Psoas muscle (tissue), 8 donors: ENCODE results near the gene DET1. TPM values are rescaled to one million over a fixed set of nuclear protein-coding genes. Genes with fewer than 3 reads are reported as not detected.
"Not testable (repeated sequence)": the region's sequence is repeated elsewhere in the genome, so short reads cannot be mapped to it uniquely, and the experiment has no call there.

Source experiments
- ATAC-seq, 4 donors: fragments of 200-7000 bp; cut with Tn5 transposase; one replicate each; pipeline ENCODE4 v1.9.1; 2020; ENCODE audit warnings: moderate library complexity in 3 of 4, mild to moderate bottlenecking in 2 of 4
- DNase-seq, 2 donors: peaks; one replicate each; pipeline ENCODE4 v3.0.0-alpha.2; 2020
- H3K27ac ChIP-seq: fragments of 200-600 bp; one replicate; pipeline ENCODE4 v1.8.0; 2022
- H3K27me3 ChIP-seq, 3 donors: fragments of 200-600 bp in 1 of 3; one replicate each; pipeline versions ENCODE4 v1.6.1 to v1.8.0; 2013 to 2022; ENCODE audit warnings: low read length in 2 of 3, mild to moderate bottlenecking in 2 of 3, moderate library complexity in 1 of 3; ENCODE audit not compliant: insufficient read depth in 3 of 3
- H3K36me3 ChIP-seq, 2 donors: fragments of 200-600 bp in 1 of 2; one replicate each; pipeline versions ENCODE4 v1.6.1 to v1.8.0; 2013 to 2022; ENCODE audit warnings: low read depth in 1 of 2, mild to moderate bottlenecking in 1 of 2, moderate library complexity in 1 of 2; ENCODE audit not compliant: insufficient read depth in 1 of 2
- H3K4me1 ChIP-seq: fragments of 200-600 bp; one replicate; pipeline ENCODE4 v1.8.0; 2022
- H3K4me3 ChIP-seq: fragments of 200-600 bp; one replicate; pipeline ENCODE4 v1.8.0; 2022; ENCODE audit warnings: mild to moderate bottlenecking
- H3K9me3 ChIP-seq: fragments of 200-600 bp; one replicate; pipeline ENCODE4 v1.8.0; 2022
- CTCF ChIP-seq: fragments of 200-600 bp; IDR thresholded peaks from one replicate; pipeline ENCODE4 v1.8.0; 2022; ENCODE audit warnings: antibody characterized with exemption
- WGBS, 3 donors: extraction: QIAGEN DNeasy Blood & Tissue Kit; methylation state at CpG; one replicate each; pipeline versions ENCODE4 v1.1.6 to v1.1.7; 2013; 5-methylcytosine and 5-hydroxymethylcytosine counted together
- intact Hi-C, 2 donors: fragments of 100-400 bp; cut with DNase I; formaldehyde crosslinking; loops; one replicate each; pipeline versions ENCODE4 v1.11.0 to v1.14.2; 2022
- polyA plus RNA-seq, 3 donors: library from polyadenylated mRNA; stranded (reverse); fragments of 200-250 nt; gene quantifications; one replicate each; pipeline ENCODE4 v1.2.3, GENCODE V29; 2013
- total RNA-seq, 4 donors: library from RNA; stranded (reverse); fragmentation: NEBNext Ultra II Directional in 2 of 4; extraction: Animal tissue kit (Norgen Biotek cat#: 25700) in 2 of 4; gene quantifications; one replicate each; pipeline versions ENCODE4 v1.2.1 to v1.2.4, GENCODE V29; 2021 to 2023
- donor health status: healthy with polysubstance abuse.
- donor health status: DM: no; HTN: no; CAD: no; lungs with moderate emphysema.
- donor health status: Bipolar disorder and iron deficiency.
- donor health status: healthy.
- donor health status: DM: yes; HTN: yes; CAD: no.
- donor health status: DM: no; HTN: no; CAD: no.
- donor health status: DM: no; HTN: no; CAD: no.
- donor health status: DM: yes; HTN: yes; CAD: no.

The DET1 gene
- total and polyA plus RNA-seq, 7 donors, result 3.9 to 13.3 (median 7.0) TPM

GRCh38 chr15:88571153-88571851 is 24.8 kb upstream of the DET1 start:
- H3K4me3 ChIP-seq, result no peak overlapping the region
- DNase-seq, result peak; percentile 23 to 70
- TF ChIP-seq CTCF, result no peak
- 21 to 28% (median 27%) methylated on average over 7 of the region's 7 CpGs for WGBS, 3 donors
- intact Hi-C loops, result loop anchor here in 1 of 2 donors (5.0 kb wide), 1 partner anchor 41 kb away; no protein-coding TSS in a partner anchor
- peaks cover 6% of the 10 kb centered on the region for H3K4me1 ChIP-seq
- peak; percentile 85 to 98 (median 95) for ATAC-seq
- no peaks in the 10 kb centered on the region for H3K27me3 ChIP-seq
- peak overlapping the region; percentile 41 for H3K27ac ChIP-seq
- no peaks in the 10 kb centered on the region for H3K36me3 ChIP-seq
- no peaks in the 10 kb centered on the region for H3K9me3 ChIP-seq

- H3K27ac ChIP-seq, result no peak overlapping the region
- ATAC-seq, result no peak
- 71 to 75% (median 71%) methylated on average over 6 of the region's 6 CpGs for WGBS, 3 donors
- H3K4me1 ChIP-seq, result peaks cover 6% of the 10 kb centered on the region
- no peaks in the 10 kb centered on the region for H3K36me3 ChIP-seq
- H3K4me3 ChIP-seq, result no peak overlapping the region
- intact Hi-C loops, result no loop called here
- TF ChIP-seq CTCF, result no peak
- H3K27me3 ChIP-seq, result no peaks in the 10 kb centered on the region
- DNase-seq, result no peak
- no peaks in the 10 kb centered on the region for H3K9me3 ChIP-seq
These were observed 22.1 kb upstream of the DET1 start for GRCh38 chr15:88568589-88568988.

- H3K27ac ChIP-seq, result no peak overlapping the region
- H3K4me3 ChIP-seq, result no peak overlapping the region
- no peak for DNase-seq
- H3K4me1 ChIP-seq, result no peaks in the 10 kb centered on the region
- WGBS, 3 donors, result 88 to 92% (median 91%) methylated on average over 3 of the region's 3 CpGs
- no peak for TF ChIP-seq CTCF
- H3K9me3 ChIP-seq, result no peaks in the 10 kb centered on the region
- no peak for ATAC-seq
- intact Hi-C loops, result no loop called here
- no peaks in the 10 kb centered on the region for H3K36me3 ChIP-seq
- H3K27me3 ChIP-seq, result no peaks in the 10 kb centered on the region
These were observed 18.3 kb upstream of the DET1 start for GRCh38 chr15:88564741-88565140.

- intact Hi-C loops, result no loop called here
- 83 to 85% (median 84%) methylated on average over 5 of the region's 5 CpGs for WGBS, 3 donors
- ATAC-seq, result no peak
These were observed 17.2 kb upstream of the DET1 start for GRCh38 chr15:88563638-88564037.

GRCh38 chr15:88559565-88559964 is 13.1 kb upstream of the DET1 start:
- DNase-seq, H3K27ac ChIP-seq, ATAC-seq, H3K4me3 ChIP-seq, intact Hi-C loops, H3K36me3 ChIP-seq, H3K4me1 ChIP-seq, H3K9me3 ChIP-seq, H3K27me3 ChIP-seq: not testable (repeated sequence)
- 86 to 95% (median 88%) methylated on average over 7 to 9 of the region's 9 CpGs for WGBS, 3 donors

More at GRCh38 chr15:88563638-88564037, 17.2 kb upstream of the DET1 start:
- TF ChIP-seq CTCF, result no peak
- H3K36me3 ChIP-seq, result no peaks in the 10 kb centered on the region
- no peaks in the 10 kb centered on the region for H3K4me1 ChIP-seq
- H3K27ac ChIP-seq, result no peak overlapping the region
- no peaks in the 10 kb centered on the region for H3K27me3 ChIP-seq
- no peak overlapping the region for H3K4me3 ChIP-seq
- DNase-seq, result no peak
- H3K9me3 ChIP-seq, result no peaks in the 10 kb centered on the region

GRCh38 chr15:88558026-88558425 is 11.5 kb upstream of the DET1 start:
- DNase-seq, H3K4me3 ChIP-seq, H3K36me3 ChIP-seq, intact Hi-C loops, H3K27ac ChIP-seq, ATAC-seq, H3K4me1 ChIP-seq, H3K9me3 ChIP-seq, H3K27me3 ChIP-seq: not testable (repeated sequence)
- WGBS, 3 donors, result 57 to 88% (median 73%) methylated on average over 1 of the region's 1 CpG

- H3K27ac ChIP-seq, H3K4me3 ChIP-seq, H3K36me3 ChIP-seq, ATAC-seq, H3K27me3 ChIP-seq, DNase-seq, H3K4me1 ChIP-seq, intact Hi-C loops, H3K9me3 ChIP-seq: not testable (repeated sequence)
- WGBS, 3 donors, result 87 to 95% (median 90%) methylated on average over 1 of the region's 1 CpG
These were observed 1.5 kb upstream of the DET1 start for GRCh38 chr15:88548009-88548408.
